K562 (cell line): ENCODE measurements around the gene C11orf42. TPM values are rescaled to one million over a fixed set of nuclear protein-coding genes. Genes with fewer than 3 reads are reported as not detected.

Source experiments
- CAMTA2 ChIP-seq: fragments of 250-450 bp; sonication (Bioruptor Pico); conservative IDR thresholded peaks from 2 replicates; pipeline ENCODE4 v1.5.1; 2022
- HLTF ChIP-seq: fragments of 450-650 bp; IDR thresholded peaks from 2 replicates; pipeline ENCODE4 v1.6.1; 2016
- ILF3 ChIP-seq: fragments of 450-650 bp; IDR thresholded peaks from 2 replicates; pipeline ENCODE4 v1.6.1; 2018; ENCODE audit warnings: antibody characterized with exemption, mild to moderate bottlenecking, moderate library complexity, borderline replicate concordance
- JUNB ChIP-seq: fragments of 450-650 bp; formaldehyde crosslinking; conservative IDR thresholded peaks from 2 replicates; pipeline ENCODE4 v1.4.0; 2020; ENCODE audit warnings: mild to moderate bottlenecking
- MCM5 ChIP-seq: fragments of 450-650 bp; IDR thresholded peaks from 2 replicates; pipeline ENCODE4 v1.6.1; 2016; ENCODE audit warnings: low read depth
- PHF8 ChIP-seq: fragments of 200-600 bp; sonication (generic); IDR thresholded peaks from 2 replicates; pipeline ENCODE4 v1.6.1; 2012; ENCODE audit warnings: mixed run types, mild to moderate bottlenecking, inconsistent platforms, low read length, moderate library complexity, borderline replicate concordance
- PURB ChIP-seq: sonication (generic); formaldehyde crosslinking; IDR thresholded peaks from 2 replicates; pipeline ENCODE4 v1.9.0; 2021; ENCODE audit warnings: low read depth, mild to moderate bottlenecking, missing genetic modification reagents
- SMAD4 ChIP-seq: fragments of 250-450 bp; sonication (Bioruptor Pico); conservative IDR thresholded peaks from 2 replicates; pipeline ENCODE4 v1.8.0; 2021; ENCODE audit warnings: inconsistent platforms, mild to moderate bottlenecking, moderate library complexity
- SMARCA4 ChIP-seq: fragments of 450-650 bp; IDR thresholded peaks from 2 replicates; pipeline ENCODE4 v1.6.1; 2016
- SNRNP70 ChIP-seq: fragments of 200-400 bp; formaldehyde crosslinking; optimal IDR thresholded peaks from 2 replicates; pipeline ENCODE3; 2017; ENCODE audit warnings: low read depth, low read length
- STAT5B ChIP-seq: fragments of 250-450 bp; sonication (Bioruptor Pico); IDR thresholded peaks from 2 replicates; pipeline ENCODE4 v1.8.0; 2021; ENCODE audit warnings: mild to moderate bottlenecking, inconsistent platforms
- TAF1 ChIP-seq: IDR thresholded peaks from 2 replicates; pipeline ENCODE4 v1.6.1; 2011; ENCODE audit warnings: mild to moderate bottlenecking, low read length, moderate library complexity; ENCODE audit not compliant: insufficient read depth, control insufficient read depth, severe bottlenecking; ENCODE audit errors: extremely low read depth
- TRIM24 ChIP-seq, 2 experiments: fragments of 450-650 bp; IDR thresholded peaks; 2 replicates each; pipeline ENCODE4 v1.6.1; 2016
- ZNF217 ChIP-seq: sonication (generic); formaldehyde crosslinking; IDR thresholded peaks from 2 replicates; pipeline ENCODE4 v1.8.0; 2022; ENCODE audit warnings: mild to moderate bottlenecking, missing genetic modification reagents
- ZNF274 ChIP-seq: IDR thresholded peaks from 2 replicates; pipeline ENCODE4 v1.6.1; 2011; ENCODE audit warnings: low read depth, mild to moderate bottlenecking, low read length, moderate library complexity, borderline replicate concordance
- ZNF347 ChIP-seq: fragments of 450-650 bp; formaldehyde crosslinking; IDR thresholded peaks from 2 replicates; pipeline ENCODE4 v1.4.0; 2020; ENCODE audit warnings: low read depth, mild to moderate bottlenecking, moderate library complexity
- ZNF584 ChIP-seq: fragments of 200-800 bp; sonication (Bioruptor generic); IDR thresholded peaks from 2 replicates; pipeline ENCODE4 v1.6.1; 2016; ENCODE audit warnings: low read depth, mild to moderate bottlenecking, missing genetic modification characterization, missing compliant biosample characterization
- ZNF644 ChIP-seq: fragments of 200-800 bp; sonication (Bioruptor generic); IDR thresholded peaks from 2 replicates; pipeline ENCODE4 v1.6.1; 2016; ENCODE audit warnings: low read depth, missing genetic modification characterization, missing compliant biosample characterization
- ZNF766 ChIP-seq: fragments of 200-800 bp; sonication (Bioruptor generic); conservative IDR thresholded peaks from 2 replicates; pipeline ENCODE4 v1.6.1; 2016; ENCODE audit warnings: missing genetic modification characterization, missing compliant biosample characterization
- polyA plus RNA-seq, 8 experiments: library from polyadenylated mRNA; depleted of rRNA in 4 of 8; stranded (reverse) in 5 of 8; unstranded in 3 of 8; fragments of >200 nt; fragmentation: Nextera tagmentation in 2 of 8; fragmentation: Illumina TruSeq in 1 of 8; extraction: Ambion mirVana in 2 of 8; extraction: Trizol in 1 of 8; gene quantifications; 2 replicates each; pipeline versions ENCODE4 v1.2.1 to v1.2.3, GENCODE V29; 2011 to 2014; ENCODE audit warnings: inconsistent platforms in 1 of 8, missing spikeins in 1 of 8
- total RNA-seq, 7 experiments: library from RNA; depleted of rRNA in 6 of 7; stranded (reverse); fragments of >200 nt in 6 of 7; fragmentation: Illumina TruSeq in 2 of 7; extraction: Trizol in 2 of 7; gene quantifications; 2 replicates each; pipeline versions ENCODE4 v1.2.1 to v1.2.3, GENCODE V29; 2011 to 2021; ENCODE audit warnings: low replicate concordance in 1 of 7
- TF ChIP-seq, protein P1 (sequence below), 3 experiments: fragments of 200-800 bp in 1 of 3; fragments of 250-450 bp in 1 of 3; fragments of 450-650 bp in 1 of 3; sonication (Bioruptor Pico) in 1 of 3; sonication (Bioruptor generic) in 1 of 3; formaldehyde crosslinking in 1 of 3; IDR thresholded peaks; 2 replicates each; pipeline versions ENCODE4 v1.6.1 to v1.8.0; 2016 to 2022; ENCODE audit warnings: mild to moderate bottlenecking in 2 of 3, missing genetic modification characterization in 2 of 3, missing compliant biosample characterization in 1 of 3, moderate library complexity in 1 of 3
- TF ChIP-seq, protein P2 (sequence below): sonication (generic); formaldehyde crosslinking; IDR thresholded peaks from 2 replicates; pipeline ENCODE4 v1.4.0; 2020; ENCODE audit warnings: mild to moderate bottlenecking, missing genetic modification reagents
- TF ChIP-seq, protein P3 (sequence below), 2 experiments: fragments of 450-650 bp in 1 of 2; sonication (generic) in 1 of 2; formaldehyde crosslinking in 1 of 2; IDR thresholded peaks in 1 of 2; conservative IDR thresholded peaks in 1 of 2; 2 replicates each; pipeline versions ENCODE4 v1.6.1 to v1.8.1; 2016 to 2023; ENCODE audit warnings: mild to moderate bottlenecking in 2 of 2, moderate library complexity in 2 of 2, inconsistent platforms in 1 of 2, missing genetic modification reagents in 1 of 2

C11orf42 gene
- total and polyA plus RNA-seq, 9 of the 15 experiments (the other 6 are each of a cell fraction or from before 2014, with no cell fraction given) = not detected

DNA sequence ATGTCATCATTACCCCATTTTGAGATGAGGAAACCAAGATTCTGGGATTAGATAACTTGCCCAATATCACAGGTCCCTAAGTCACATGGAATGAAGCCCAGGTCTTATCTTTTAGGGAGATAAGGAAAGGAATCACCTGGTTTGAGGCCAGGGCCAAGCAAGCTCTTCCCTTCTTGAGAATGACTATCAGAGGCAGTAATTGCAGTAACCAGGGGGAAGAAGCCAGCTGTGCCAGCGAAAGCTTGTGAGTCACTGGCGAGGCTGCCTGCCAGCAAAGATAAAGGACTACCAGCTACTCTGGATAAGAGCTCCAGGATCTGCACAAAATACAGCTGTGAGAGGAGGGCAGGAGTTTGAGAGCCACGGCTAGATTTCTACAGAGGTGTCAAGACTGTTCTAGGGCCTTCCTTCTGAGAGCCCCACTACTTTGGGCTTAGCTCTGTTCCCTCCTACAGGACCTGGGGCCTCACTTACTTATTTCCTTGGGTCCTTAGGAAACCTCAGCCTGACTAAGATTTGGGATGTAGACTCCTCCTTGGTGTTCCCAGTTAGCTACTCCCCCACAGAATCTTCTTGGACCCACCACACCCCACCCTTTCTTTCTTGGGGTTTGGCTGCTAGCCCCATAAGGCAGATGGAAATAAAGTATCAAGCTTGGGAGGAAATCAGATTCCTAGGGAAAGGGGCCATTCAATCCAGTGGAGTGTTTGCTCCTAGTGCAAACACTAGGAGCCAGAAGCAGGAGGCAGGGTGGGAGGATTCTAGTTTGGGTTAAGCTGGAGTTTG, 44.6 kb downstream of the C11orf42 start (continued):
- TF ChIP-seq MCM5 (no peak), HLTF (no peak), PURB (no peak), ZNF217 (CRISPR knock-in tag) (no peak), SMAD4 (CRISPR knock-in tag) (0 out of 2 replicates have a peak, but pooled peaks have one; percentile 41), ZNF644 (tag) (no peak), TAF1 (no peak), ZNF584 (CRISPR knock-in tag) (peak; percentile 47; the same call in 1 of the 2 replicates), ZNF274 (no peak), JUNB (no peak), ILF3 (no peak), SMARCA4 (peak; percentile 62; the same call in 1 of the 2 replicates), ZNF347 (no peak), PHF8 (no peak), SNRNP70 (no peak), TRIM24 (IDR thresholded peaks at IDR 0.05) (peak; percentile 93), CAMTA2 (no peak), ZNF766 (CRISPR knock-in tag) (peak; percentile 67; the same call in 1 of the 2 replicates), STAT5B (CRISPR knock-in tag) (no peak)
- TF ChIP-seq, protein P1, sequence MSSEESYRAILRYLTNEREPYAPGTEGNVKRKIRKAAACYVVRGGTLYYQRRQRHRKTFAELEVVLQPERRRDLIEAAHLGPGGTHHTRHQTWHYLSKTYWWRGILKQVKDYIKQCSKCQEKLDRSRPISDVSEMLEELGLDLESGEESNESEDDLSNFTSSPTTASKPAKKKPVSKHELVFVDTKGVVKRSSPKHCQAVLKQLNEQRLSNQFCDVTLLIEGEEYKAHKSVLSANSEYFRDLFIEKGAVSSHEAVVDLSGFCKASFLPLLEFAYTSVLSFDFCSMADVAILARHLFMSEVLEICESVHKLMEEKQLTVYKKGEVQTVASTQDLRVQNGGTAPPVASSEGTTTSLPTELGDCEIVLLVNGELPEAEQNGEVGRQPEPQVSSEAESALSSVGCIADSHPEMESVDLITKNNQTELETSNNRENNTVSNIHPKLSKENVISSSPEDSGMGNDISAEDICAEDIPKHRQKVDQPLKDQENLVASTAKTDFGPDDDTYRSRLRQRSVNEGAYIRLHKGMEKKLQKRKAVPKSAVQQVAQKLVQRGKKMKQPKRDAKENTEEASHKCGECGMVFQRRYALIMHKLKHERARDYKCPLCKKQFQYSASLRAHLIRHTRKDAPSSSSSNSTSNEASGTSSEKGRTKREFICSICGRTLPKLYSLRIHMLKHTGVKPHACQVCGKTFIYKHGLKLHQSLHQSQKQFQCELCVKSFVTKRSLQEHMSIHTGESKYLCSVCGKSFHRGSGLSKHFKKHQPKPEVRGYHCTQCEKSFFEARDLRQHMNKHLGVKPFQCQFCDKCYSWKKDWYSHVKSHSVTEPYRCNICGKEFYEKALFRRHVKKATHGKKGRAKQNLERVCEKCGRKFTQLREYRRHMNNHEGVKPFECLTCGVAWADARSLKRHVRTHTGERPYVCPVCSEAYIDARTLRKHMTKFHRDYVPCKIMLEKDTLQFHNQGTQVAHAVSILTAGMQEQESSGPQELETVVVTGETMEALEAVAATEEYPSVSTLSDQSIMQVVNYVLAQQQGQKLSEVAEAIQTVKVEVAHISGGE (CRISPR knock-in tag; IDR thresholded peaks at IDR 0.05) = peak in 1 of 3 experiments; percentile 76; a peak in 2 of 6 replicates
- TF ChIP-seq, protein P2, sequence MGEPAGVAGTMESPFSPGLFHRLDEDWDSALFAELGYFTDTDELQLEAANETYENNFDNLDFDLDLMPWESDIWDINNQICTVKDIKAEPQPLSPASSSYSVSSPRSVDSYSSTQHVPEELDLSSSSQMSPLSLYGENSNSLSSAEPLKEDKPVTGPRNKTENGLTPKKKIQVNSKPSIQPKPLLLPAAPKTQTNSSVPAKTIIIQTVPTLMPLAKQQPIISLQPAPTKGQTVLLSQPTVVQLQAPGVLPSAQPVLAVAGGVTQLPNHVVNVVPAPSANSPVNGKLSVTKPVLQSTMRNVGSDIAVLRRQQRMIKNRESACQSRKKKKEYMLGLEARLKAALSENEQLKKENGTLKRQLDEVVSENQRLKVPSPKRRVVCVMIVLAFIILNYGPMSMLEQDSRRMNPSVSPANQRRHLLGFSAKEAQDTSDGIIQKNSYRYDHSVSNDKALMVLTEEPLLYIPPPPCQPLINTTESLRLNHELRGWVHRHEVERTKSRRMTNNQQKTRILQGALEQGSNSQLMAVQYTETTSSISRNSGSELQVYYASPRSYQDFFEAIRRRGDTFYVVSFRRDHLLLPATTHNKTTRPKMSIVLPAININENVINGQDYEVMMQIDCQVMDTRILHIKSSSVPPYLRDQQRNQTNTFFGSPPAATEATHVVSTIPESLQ (CRISPR knock-in tag) = no peak
- TF ChIP-seq, protein P3, sequence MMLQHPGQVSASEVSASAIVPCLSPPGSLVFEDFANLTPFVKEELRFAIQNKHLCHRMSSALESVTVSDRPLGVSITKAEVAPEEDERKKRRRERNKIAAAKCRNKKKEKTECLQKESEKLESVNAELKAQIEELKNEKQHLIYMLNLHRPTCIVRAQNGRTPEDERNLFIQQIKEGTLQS (IDR thresholded peaks at IDR 0.05) = peak; percentile 54; the same call in 1 of the 2 replicates
- TF ChIP-seq, protein P3 (CRISPR knock-in tag; conservative IDR thresholded peaks at IDR 0.05) = peak; percentile 72; the same call in 1 of the 2 replicates
